Pulmonary artery endothelial cell (primary cell): ENCODE measurements around the gene TRAK1. TPM values are rescaled to one million over a fixed set of nuclear protein-coding genes. Genes with fewer than 3 reads are reported as not detected.

Experiments used
- DNase-seq: peaks from one replicate; pipeline ENCODE4 v3.0.0-alpha.2; 2011; ENCODE audit warnings: low read depth, low spot score
- total RNA-seq: library from RNA; depleted of rRNA; stranded (reverse); fragments of >200 nt; gene quantifications from 2 replicates; pipeline ENCODE4 v1.2.3, GENCODE V29; 2014

The TRAK1 gene
- total RNA-seq, 1 donor from 2014 or later = 41.5 TPM

DNA sequence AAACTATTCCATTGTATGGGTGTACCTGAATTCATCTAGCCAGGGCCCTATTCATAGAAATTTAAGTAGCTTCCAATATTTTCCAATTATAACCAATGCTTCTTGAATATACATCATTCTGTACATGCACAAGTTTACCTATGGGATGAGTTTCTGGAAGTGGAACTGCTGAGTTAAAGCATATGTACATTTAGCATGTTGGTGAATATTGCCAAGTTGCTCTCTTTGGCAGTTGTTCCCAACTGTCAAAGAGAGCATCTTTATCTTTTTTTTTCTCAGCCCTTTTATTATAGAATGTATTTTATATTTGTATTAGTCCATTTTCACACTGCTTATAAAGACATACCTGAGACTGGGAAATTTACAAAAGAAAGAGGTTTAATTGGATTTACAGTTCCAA, 183.1 kb downstream of the TRAK1 start:
- no peak for DNase-seq

DNA sequence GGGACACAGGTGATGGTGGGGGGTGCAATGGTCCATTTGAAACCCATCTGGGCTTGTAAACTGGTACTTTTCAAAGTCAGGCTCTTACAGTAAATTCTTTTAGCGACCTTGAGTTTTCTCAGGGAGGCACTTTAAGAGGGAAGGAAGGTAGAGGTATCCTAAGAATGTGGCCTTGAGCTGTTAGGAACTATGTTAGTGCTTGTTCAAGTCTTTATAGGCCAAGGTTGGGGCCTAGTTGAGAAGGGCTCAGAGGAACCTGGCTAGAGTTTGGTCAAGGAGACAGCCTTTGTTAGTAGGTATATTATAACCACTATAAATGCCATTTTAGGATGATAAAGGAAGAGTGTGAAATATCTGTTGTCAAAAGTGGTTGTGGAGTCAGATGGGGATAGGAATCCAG, 184.1 kb downstream of the TRAK1 start:
- DNase-seq = no peak

Other genes with a start within 250 kb of the TRAK1 start
- gene ULK4, start 129.3 kb upstream of the TRAK1 start, total RNA-seq = 6.5 and 8.7 TPM in 2 replicates
- gene CCK, start 174.8 kb downstream of the TRAK1 start, total RNA-seq = not detected in 2 replicates